GM23338 (cell line): Measurements from ENCODE around the gene SLC35D1.

Experiments
- EZH2 ChIP-seq: fragments of 200-600 bp; sonication (generic); IDR thresholded peaks from one replicate; pipeline ENCODE4 v1.8.0; 2017; ENCODE audit warnings: antibody characterized with exemption, mild to moderate bottlenecking, low read depth; ENCODE audit not compliant: unreplicated experiment
- EZH2phosphoT487 ChIP-seq: fragments of 200-600 bp; sonication (generic); IDR thresholded peaks from one replicate; pipeline ENCODE4 v1.8.1; 2018; ENCODE audit warnings: antibody characterized with exemption; ENCODE audit not compliant: unreplicated experiment
- POLR2AphosphoS5 ChIP-seq: IDR thresholded peaks from 2 replicates; pipeline ENCODE4 v1.6.1; 2016; ENCODE audit warnings: antibody characterized with exemption, low read depth
- ZNF114 ChIP-seq: fragments of 250-450 bp; sonication (Bioruptor Pico); IDR thresholded peaks from 2 replicates; pipeline ENCODE4 v1.5.0; 2020; ENCODE audit warnings: mild to moderate bottlenecking, moderate library complexity
- TF ChIP-seq, protein P1 (sequence below): IDR thresholded peaks from one replicate; pipeline ENCODE4 v1.6.1; 2018; ENCODE audit warnings: antibody characterized with exemption; ENCODE audit not compliant: unreplicated experiment
- TF ChIP-seq, protein P2 (sequence below), 2 experiments: fragments of 200-600 bp in 1 of 2; sonication (generic) in 1 of 2; conservative IDR thresholded peaks; 2 replicates each; pipeline versions ENCODE4 v1.5.1 to v1.6.1; 2016 to 2017; ENCODE audit warnings: antibody characterized with exemption in 2 of 2, low read depth in 2 of 2, mild to moderate bottlenecking in 2 of 2, moderate library complexity in 1 of 2
- TF ChIP-seq, protein P3 (sequence below): IDR thresholded peaks from 2 replicates; pipeline ENCODE4 v1.6.1; 2016; ENCODE audit warnings: antibody characterized with exemption

DNA sequence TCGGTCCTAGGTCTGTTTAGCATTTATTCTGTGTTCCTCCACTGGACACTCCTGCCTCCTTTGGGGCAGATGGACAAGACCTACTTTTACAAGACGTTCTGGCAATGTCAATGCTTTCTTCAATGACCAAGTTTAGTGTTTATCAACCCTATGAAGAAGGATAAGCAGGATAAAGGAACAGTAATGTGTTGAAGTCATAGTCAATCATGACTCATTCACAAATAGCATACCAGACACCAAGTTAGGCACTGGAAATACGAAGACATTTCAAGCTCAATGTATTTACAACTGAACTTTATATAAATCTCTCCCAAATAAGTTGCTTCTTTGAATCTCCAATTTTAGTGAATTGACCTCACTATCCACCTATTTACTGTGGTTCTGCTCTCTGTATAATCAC, 4.8 kb upstream of the SLC35D1 start:
- TF ChIP-seq, protein P1, sequence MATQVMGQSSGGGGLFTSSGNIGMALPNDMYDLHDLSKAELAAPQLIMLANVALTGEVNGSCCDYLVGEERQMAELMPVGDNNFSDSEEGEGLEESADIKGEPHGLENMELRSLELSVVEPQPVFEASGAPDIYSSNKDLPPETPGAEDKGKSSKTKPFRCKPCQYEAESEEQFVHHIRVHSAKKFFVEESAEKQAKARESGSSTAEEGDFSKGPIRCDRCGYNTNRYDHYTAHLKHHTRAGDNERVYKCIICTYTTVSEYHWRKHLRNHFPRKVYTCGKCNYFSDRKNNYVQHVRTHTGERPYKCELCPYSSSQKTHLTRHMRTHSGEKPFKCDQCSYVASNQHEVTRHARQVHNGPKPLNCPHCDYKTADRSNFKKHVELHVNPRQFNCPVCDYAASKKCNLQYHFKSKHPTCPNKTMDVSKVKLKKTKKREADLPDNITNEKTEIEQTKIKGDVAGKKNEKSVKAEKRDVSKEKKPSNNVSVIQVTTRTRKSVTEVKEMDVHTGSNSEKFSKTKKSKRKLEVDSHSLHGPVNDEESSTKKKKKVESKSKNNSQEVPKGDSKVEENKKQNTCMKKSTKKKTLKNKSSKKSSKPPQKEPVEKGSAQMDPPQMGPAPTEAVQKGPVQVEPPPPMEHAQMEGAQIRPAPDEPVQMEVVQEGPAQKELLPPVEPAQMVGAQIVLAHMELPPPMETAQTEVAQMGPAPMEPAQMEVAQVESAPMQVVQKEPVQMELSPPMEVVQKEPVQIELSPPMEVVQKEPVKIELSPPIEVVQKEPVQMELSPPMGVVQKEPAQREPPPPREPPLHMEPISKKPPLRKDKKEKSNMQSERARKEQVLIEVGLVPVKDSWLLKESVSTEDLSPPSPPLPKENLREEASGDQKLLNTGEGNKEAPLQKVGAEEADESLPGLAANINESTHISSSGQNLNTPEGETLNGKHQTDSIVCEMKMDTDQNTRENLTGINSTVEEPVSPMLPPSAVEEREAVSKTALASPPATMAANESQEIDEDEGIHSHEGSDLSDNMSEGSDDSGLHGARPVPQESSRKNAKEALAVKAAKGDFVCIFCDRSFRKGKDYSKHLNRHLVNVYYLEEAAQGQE: no peak
- TF ChIP-seq, protein P2, sequence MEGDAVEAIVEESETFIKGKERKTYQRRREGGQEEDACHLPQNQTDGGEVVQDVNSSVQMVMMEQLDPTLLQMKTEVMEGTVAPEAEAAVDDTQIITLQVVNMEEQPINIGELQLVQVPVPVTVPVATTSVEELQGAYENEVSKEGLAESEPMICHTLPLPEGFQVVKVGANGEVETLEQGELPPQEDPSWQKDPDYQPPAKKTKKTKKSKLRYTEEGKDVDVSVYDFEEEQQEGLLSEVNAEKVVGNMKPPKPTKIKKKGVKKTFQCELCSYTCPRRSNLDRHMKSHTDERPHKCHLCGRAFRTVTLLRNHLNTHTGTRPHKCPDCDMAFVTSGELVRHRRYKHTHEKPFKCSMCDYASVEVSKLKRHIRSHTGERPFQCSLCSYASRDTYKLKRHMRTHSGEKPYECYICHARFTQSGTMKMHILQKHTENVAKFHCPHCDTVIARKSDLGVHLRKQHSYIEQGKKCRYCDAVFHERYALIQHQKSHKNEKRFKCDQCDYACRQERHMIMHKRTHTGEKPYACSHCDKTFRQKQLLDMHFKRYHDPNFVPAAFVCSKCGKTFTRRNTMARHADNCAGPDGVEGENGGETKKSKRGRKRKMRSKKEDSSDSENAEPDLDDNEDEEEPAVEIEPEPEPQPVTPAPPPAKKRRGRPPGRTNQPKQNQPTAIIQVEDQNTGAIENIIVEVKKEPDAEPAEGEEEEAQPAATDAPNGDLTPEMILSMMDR (conservative IDR thresholded peaks at IDR 0.05; ENCODE audit: low read depth in 2 of 2): no peak
- TF ChIP-seq EZH2 (no peak), POLR2AphosphoS5 (no peak), EZH2phosphoT487 (no peak), ZNF114 (no peak)
- TF ChIP-seq, protein P3, sequence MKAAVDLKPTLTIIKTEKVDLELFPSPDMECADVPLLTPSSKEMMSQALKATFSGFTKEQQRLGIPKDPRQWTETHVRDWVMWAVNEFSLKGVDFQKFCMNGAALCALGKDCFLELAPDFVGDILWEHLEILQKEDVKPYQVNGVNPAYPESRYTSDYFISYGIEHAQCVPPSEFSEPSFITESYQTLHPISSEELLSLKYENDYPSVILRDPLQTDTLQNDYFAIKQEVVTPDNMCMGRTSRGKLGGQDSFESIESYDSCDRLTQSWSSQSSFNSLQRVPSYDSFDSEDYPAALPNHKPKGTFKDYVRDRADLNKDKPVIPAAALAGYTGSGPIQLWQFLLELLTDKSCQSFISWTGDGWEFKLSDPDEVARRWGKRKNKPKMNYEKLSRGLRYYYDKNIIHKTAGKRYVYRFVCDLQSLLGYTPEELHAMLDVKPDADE: no peak
